ENCODE results near the gene SDK1.

SDK1 gene

GRCh38 chr7:3527496-3528124, 226.6 kb downstream of the SDK1 start:
- ChIA-PET CTCF (interaction anchor here (0.8 kb wide), 1 partner anchor 46 kb away, joined by 3 read pairs; no protein-coding TSS in a partner anchor), POLR2A (interaction anchor here (0.6 kb wide), 1 partner anchor 10 kb away, joined by 3 read pairs; no protein-coding TSS in a partner anchor)
- TF ChIP-seq, protein P1, sequence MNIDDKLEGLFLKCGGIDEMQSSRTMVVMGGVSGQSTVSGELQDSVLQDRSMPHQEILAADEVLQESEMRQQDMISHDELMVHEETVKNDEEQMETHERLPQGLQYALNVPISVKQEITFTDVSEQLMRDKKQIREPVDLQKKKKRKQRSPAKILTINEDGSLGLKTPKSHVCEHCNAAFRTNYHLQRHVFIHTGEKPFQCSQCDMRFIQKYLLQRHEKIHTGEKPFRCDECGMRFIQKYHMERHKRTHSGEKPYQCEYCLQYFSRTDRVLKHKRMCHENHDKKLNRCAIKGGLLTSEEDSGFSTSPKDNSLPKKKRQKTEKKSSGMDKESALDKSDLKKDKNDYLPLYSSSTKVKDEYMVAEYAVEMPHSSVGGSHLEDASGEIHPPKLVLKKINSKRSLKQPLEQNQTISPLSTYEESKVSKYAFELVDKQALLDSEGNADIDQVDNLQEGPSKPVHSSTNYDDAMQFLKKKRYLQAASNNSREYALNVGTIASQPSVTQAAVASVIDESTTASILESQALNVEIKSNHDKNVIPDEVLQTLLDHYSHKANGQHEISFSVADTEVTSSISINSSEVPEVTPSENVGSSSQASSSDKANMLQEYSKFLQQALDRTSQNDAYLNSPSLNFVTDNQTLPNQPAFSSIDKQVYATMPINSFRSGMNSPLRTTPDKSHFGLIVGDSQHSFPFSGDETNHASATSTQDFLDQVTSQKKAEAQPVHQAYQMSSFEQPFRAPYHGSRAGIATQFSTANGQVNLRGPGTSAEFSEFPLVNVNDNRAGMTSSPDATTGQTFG (tag by site-specific recombination; IDR thresholded peaks at IDR 0.05; ENCODE audit: borderline replicate concordance): no peak
- no peak for TF ChIP-seq ZNF571 (tag by site-specific recombination; IDR thresholded peaks at IDR 0.05)
- TF ChIP-seq ZNF501 (tag by site-specific recombination; IDR thresholded peaks at IDR 0.05): no peak
- no peak for TF ChIP-seq ZNF184 (tag by site-specific recombination; IDR thresholded peaks at IDR 0.05)
- TF ChIP-seq ZNF2 (tag by site-specific recombination; IDR thresholded peaks at IDR 0.05): no peak
- TF ChIP-seq ZBTB1 (tag by site-specific recombination; IDR thresholded peaks at IDR 0.05): no peak
- no peak for TF ChIP-seq GFI1B (tag by site-specific recombination; IDR thresholded peaks at IDR 0.05)
- TF ChIP-seq ZNF24 (tag by site-specific recombination; IDR thresholded peaks at IDR 0.05): no peak
- no peak for TF ChIP-seq ZNF768 (tag by site-specific recombination; IDR thresholded peaks at IDR 0.05)
- no peak for TF ChIP-seq HOXD13 (CRISPR knock-in tag; IDR thresholded peaks at IDR 0.05; ENCODE audit: borderline replicate concordance)
- no peak for TF ChIP-seq ZNF121 (tag by site-specific recombination; IDR thresholded peaks at IDR 0.05)
- no peak for TF ChIP-seq OVOL3 (tag by site-specific recombination; IDR thresholded peaks at IDR 0.05)
- TF ChIP-seq ZFHX2 (tag by site-specific recombination; conservative IDR thresholded peaks at IDR 0.05): peak; percentile 99
- TF ChIP-seq, protein P2, sequence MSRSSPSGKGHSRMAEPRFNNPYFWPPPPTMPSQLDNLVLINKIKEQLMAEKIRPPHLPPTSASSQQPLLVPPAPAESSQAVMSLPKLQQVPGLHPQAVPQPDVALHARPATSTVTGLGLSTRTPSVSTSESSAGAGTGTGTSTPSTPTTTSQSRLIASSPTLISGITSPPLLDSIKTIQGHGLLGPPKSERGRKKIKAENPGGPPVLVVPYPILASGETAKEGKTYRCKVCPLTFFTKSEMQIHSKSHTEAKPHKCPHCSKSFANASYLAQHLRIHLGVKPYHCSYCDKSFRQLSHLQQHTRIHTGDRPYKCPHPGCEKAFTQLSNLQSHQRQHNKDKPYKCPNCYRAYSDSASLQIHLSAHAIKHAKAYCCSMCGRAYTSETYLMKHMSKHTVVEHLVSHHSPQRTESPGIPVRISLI (tag by site-specific recombination; IDR thresholded peaks at IDR 0.05): no peak
- TF ChIP-seq ZNF214 (tag by site-specific recombination; IDR thresholded peaks at IDR 0.05; ENCODE audit: borderline replicate concordance): no peak
- peak; percentile 96 for TF ChIP-seq GLIS1 (tag by site-specific recombination; IDR thresholded peaks at IDR 0.05)
- TF ChIP-seq ZNF416 (tag by site-specific recombination; IDR thresholded peaks at IDR 0.05): no peak
- peak; percentile 99 for TF ChIP-seq EGR2 (tag by site-specific recombination; IDR thresholded peaks at IDR 0.05; ENCODE audit: low read depth)
- no peaks in the 10 kb centered on the region for H3K36me3 ChIP-seq (ENCODE audit: control insufficient read depth in 2 of 2, insufficient read depth in 1 of 2, low read length in 2 of 2)
- H3K27ac ChIP-seq (ENCODE audit: extremely low read depth, low read depth, low read length): no peak overlapping the region
- no peaks in the 10 kb centered on the region for H3K4me1 ChIP-seq (ENCODE audit: control insufficient read depth, insufficient read depth, low read length)
- H3K4me3 ChIP-seq (ENCODE audit: low read depth, low read length): no peak overlapping the region
- no peaks in the 10 kb centered on the region for H3K9me3 ChIP-seq (ENCODE audit: control insufficient read depth, insufficient read depth, low read depth, low read length)

DNA sequence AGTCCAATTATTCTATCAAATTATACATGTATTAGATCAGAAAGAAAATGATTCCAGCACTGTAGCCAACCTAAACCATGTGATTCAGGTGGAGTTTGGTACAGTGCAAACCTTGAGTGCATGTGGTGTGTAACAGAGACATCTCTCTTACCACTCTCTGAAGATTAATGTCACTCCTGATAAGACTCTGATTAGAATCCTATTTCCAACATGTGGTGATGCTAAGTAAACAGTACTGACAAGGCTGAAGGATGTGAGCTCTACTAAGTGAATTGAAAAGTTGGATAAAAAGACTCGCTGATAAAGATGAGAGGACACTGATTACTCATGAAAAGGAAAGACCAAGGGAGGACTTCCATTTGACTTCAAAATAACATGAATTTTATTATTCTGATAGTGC, 232.0 kb downstream of the SDK1 start:
- H3K9me3 ChIP-seq (ENCODE audit: control insufficient read depth, insufficient read depth, low read depth, low read length): no peaks in the 10 kb centered on the region
- TF ChIP-seq, protein P3, sequence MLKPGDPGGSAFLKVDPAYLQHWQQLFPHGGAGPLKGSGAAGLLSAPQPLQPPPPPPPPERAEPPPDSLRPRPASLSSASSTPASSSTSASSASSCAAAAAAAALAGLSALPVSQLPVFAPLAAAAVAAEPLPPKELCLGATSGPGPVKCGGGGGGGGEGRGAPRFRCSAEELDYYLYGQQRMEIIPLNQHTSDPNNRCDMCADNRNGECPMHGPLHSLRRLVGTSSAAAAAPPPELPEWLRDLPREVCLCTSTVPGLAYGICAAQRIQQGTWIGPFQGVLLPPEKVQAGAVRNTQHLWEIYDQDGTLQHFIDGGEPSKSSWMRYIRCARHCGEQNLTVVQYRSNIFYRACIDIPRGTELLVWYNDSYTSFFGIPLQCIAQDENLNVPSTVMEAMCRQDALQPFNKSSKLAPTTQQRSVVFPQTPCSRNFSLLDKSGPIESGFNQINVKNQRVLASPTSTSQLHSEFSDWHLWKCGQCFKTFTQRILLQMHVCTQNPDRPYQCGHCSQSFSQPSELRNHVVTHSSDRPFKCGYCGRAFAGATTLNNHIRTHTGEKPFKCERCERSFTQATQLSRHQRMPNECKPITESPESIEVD (tag by site-specific recombination; IDR thresholded peaks at IDR 0.05): no peak
- TF ChIP-seq, protein P4, sequence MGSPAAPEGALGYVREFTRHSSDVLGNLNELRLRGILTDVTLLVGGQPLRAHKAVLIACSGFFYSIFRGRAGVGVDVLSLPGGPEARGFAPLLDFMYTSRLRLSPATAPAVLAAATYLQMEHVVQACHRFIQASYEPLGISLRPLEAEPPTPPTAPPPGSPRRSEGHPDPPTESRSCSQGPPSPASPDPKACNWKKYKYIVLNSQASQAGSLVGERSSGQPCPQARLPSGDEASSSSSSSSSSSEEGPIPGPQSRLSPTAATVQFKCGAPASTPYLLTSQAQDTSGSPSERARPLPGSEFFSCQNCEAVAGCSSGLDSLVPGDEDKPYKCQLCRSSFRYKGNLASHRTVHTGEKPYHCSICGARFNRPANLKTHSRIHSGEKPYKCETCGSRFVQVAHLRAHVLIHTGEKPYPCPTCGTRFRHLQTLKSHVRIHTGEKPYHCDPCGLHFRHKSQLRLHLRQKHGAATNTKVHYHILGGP (tag by site-specific recombination; IDR thresholded peaks at IDR 0.05): no peak
- no peak for TF ChIP-seq ZSCAN4 (tag by site-specific recombination; IDR thresholded peaks at IDR 0.05)
- peak; percentile 49; the same call in 1 of the 2 replicates for TF ChIP-seq TCF7L2 (IDR thresholded peaks at IDR 0.05; ENCODE audit: borderline replicate concordance, low read depth, low read length)
- no peak overlapping the region for H3K4me3 ChIP-seq (ENCODE audit: low read depth, low read length)
- H3K4me1 ChIP-seq (ENCODE audit: control insufficient read depth, insufficient read depth, low read length): peaks cover 7% of the 10 kb centered on the region
- H3K27ac ChIP-seq (ENCODE audit: extremely low read depth, low read depth, low read length): no peak overlapping the region
- POLR2A ChIA-PET: no interaction called here
- H3K36me3 ChIP-seq (ENCODE audit: control insufficient read depth in 2 of 2, insufficient read depth in 1 of 2, low read length in 2 of 2): no peaks in the 10 kb centered on the region
- CTCF ChIA-PET: interaction anchor here (0.5 kb wide), 1 partner anchor 70 kb away, joined by 3 read pairs; no protein-coding TSS in a partner anchor

Measured in HEK293 (cell line).